GM21526 (cell line): ENCODE data around the gene RETREG1.

Source experiments
- ATAC-seq: cut with Tn5 transposase; IDR thresholded peaks from one replicate; pipeline ENCODE4 v1.9.1; 2021; ENCODE audit warnings: moderate library complexity; ENCODE audit not compliant: unreplicated experiment, low FRiP score

The RETREG1 gene

GRCh38 chr5:16534280-16534679 is 82.5 kb downstream of the RETREG1 start:
- no peak for ATAC-seq

DNA sequence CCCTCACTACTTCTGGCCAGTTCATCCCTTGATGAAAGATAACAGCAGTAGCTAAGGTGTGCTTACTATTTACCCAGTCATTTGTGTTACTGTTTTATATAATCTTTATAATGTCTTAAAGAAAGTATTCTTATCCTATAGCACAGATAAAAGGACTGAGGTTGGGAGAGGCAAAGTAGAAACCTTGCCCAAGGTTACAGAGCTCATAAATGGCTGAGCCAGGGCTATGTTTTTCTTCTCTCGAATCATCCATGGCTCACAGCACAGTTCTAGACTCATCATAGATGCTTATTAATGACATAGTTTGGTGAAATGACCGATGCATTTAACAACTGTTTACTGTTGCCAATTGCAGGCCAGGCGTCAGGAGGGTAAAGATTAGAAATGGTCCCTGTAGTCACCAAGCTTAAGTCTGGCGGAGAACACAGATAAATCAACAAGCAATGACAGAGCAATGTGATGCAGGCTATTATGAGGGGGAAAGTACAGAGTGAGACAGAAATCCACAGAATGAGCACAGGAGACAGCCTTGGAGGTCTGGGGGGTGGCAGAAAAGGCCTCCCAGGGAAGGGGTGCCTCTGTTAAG is 85.6 kb downstream of the RETREG1 start:
- no peak for ATAC-seq

- ATAC-seq: no peak
Measured at GRCh38 chr5:16529306-16529705, 87.5 kb downstream of the RETREG1 start.

DNA sequence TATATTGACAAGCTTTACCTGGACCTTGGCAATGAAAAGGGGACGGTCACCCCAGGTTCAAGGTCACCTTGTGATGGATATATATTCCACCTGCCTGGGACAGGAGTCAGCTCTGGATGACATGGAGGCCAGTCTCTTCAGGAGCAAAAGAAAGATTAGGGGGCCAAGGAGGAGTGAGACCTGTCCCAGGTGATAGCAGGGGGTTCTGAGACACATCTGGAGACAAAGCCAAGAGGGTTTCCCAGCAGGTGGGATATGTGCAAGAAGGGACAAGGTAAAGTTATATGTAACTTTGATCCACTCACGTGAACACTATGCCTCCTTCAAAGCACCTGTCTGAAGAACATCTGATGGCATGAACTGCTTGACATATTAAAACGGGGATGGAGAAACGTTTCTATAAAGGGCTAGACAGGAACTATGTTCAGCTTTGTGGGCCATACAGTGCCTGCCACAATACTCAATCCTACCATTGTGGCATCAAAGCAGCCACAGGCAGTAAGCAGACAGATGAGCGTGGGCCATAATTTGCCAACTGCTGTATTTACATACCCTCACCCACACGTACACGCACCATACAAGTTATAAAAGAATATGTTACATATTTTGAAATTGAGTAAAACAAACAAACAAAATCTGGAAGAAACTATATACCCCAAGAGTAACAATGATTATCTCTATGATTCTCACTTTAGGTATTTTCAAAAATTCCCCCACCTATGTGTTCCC is 88.3 kb downstream of the RETREG1 start:
- ATAC-seq: no peak

DNA sequence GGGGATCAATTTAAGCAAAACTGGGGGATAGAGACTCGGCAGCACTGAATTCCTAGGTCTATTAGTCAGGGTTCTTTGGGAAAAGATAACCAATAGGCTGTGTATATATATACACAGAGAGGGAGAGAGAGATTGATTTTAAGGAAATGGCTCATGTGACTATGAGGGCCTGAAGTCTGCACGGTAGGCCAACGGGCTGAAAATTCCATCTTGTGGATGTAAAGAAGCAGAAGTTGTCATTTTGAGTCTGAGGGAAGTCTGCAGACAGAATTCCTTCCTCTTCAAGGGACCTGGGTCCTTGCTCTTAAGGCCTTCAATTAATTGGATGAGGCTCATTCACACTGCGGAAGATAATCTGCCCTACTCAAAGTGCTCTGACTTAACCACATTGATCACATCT is 91.1 kb downstream of the RETREG1 start:
- no peak for ATAC-seq

DNA sequence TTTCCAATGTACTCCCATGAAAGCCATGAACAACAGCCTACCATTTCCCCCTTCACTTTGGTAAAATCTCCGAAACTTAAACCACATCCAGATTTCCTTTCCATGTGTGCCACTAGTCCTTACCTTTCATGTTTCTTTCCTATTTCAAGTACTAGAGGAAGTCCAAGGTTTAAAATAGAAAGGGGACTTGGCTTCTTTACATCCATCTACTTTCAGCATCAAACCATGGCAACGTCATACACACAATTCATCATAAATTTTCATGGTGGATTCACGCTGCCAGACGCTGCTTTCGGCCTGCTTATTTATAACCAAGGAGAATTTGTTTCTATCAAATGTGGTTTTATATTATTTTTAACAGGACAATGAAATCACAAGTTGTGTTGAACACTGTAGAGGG is 92.5 kb downstream of the RETREG1 start:
- ATAC-seq: no peak

DNA sequence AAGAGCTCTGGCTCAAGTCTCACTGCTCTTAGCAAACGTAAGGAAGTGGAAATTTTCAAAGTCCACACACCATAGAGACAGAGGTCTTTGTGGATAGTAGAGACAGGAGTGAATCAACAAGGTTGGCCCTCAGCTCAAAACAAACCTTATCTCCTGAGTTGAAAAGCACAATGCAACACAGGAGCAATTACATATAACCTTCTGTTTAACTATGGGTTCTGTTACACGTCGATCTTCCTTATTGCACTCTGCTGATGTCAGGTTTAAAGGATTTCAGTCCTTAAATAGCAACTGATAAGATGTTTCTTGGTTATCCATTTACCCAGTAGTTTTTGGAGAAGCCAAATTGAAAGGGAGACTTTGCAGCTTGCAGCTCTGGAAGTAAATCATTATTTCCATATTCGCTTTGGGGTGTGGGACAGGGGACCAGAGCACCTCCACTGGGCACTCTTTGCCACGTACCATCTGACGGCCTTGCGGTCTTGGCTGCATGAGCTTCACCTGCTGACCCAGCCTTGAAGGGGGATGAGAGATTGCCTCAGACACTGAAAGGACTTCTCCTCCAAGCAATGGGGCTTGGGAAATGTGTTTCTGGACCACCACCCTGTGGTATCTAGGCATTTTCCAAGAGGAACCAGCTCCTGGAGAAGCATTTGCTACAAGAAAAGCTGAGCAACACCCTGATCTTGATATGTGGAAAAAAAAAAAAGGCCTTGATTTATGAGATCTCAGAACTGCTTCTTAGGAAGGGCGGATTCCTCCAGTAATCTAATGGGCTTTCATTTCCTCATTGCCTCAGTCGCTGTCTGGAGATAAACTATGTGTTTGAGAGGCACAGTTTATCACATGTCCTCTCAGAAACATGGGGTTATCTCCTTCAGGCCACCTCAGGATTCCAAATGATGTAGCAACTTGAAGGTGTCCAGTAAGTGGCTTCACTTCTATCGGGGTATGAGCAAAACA is 95.0 kb downstream of the RETREG1 start:
- no peak for ATAC-seq

GRCh38 chr5:16520841-16521240 is 96.0 kb downstream of the RETREG1 start:
- no peak for ATAC-seq

DNA sequence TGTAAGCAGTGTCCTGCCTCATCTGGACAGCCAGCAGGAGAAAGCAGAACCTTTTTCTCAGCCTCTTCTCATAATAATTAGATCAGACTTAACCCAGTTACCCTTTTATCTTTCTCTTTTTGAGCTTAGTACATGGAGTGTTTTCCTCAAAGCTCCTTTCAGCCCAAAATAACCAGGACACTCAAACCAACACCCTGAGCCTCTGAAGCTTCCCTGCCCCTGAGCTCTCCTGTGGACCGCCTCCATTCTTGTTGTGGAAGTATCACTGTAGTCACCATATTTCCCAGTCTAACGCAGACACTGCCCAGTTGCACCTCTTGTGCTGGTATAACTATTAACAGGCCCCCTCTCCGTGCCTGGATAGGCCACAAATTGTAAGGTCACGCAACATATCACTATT is 97.4 kb downstream of the RETREG1 start:
- no peak for ATAC-seq

DNA sequence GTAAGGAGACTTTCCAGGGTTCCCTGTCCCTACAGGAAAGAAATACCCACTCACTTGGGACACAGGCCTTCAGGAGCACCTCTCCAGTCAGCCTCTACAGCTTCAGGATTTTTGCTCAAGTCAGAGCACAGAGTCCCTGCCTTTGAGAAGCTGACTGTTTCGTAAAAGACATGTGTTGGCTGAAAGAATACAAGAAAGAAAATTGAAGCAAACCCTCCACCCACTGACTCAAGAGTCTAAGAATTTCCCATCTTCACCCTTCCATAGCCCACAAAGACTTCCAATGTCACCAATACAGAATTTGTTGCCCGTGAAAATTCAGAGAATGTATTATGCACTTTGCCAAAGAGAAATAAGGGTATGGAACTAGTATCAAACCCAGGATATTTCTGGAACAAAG is 98.2 kb downstream of the RETREG1 start:
- no peak for ATAC-seq

GRCh38 chr5:16515532-16515931 is 101.3 kb downstream of the RETREG1 start:
- no peak for ATAC-seq

DNA sequence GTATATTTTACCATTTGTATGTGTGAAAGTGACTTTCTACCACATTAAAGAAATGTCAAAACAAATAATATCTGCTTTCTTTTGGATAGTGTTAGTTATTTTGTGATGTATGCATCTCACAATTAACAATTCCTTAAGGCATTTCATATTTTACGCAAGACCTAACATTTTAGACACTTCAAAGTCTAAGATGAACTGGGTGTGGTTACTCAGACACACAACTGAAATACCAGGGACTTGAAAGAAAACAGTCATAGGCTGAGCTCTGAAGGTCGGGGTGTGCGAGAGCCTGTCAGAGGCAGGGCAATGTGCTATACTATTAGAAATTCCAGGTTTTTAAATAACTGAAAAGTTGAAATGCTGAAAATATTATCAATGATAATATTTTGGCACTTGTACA is 106.7 kb downstream of the RETREG1 start:
- no peak for ATAC-seq

- ATAC-seq: no peak
Measured at GRCh38 chr5:16508730-16509531, 107.9 kb downstream of the RETREG1 start.

DNA sequence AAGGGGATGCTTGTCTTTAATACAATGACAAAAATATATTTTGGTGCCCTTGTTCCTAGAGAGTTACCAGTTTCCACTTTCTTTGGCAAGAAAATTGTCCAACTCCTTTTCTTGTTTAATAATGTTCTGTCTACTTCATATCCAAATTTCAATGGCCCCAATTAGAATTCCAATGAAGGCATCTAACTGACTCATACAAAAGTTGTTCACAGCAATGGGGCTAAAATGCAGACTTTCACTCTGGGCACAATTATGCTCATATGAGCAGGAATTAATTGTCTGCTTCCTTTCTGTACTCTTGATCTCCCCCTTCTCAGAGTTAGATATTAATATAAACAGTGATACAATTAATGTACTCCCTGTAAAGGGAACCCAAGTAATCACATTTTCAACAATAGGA is 109.1 kb downstream of the RETREG1 start:
- no peak for ATAC-seq

DNA sequence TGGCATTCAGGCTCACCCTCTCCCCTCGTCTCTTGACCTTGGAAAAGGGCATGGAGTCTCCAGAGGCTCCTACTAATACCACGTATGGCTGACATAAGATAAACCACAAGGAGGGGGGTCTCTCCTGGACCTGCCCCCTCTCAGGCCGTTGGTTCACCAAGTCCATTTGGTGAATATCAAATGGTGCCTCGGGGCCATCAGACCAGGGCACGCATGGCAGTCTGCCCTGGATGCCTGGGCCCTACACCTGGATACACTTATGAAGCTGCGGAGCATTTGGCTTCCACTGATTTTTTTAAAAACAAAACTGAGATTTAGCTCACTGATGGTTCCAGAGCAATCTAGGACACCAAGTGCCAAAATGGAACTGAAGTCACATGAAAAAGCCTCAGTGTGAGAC is 110.9 kb downstream of the RETREG1 start:
- ATAC-seq: no peak

DNA sequence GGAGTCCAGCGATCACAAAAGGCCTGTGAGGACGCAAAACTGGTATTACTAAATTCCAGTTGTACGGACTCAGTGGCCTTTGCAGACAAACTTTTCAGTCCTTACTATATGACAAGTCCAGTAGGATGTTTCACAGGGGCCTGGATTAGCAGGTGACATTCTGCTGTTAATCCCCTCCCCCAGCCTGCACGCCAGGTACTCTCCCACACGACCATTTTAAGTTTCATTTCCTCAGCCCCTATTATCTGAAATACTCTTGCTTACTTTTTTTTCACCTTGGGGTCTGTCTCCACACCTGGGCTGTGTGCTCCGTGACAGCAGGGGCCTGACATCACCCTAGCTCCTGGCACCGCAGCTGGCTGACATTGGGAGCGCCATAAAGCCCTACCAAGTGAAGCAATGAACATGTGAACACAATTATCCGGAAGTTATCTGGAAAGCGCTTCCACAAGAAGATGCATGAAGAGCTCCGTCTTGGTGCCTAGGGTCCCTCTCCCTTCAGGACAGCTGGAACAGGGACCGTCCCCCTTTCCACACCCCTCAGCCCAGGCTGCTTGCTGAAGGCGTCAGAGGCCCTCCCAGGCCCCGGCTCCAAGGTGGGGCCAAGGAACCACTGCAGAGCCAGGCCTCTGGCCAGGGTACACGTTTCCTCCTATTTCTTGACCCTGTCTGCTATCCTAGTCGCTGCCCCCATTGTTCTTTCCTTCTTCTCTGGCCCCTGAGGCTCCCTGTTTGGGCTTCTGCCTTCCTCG is 111.5 kb downstream of the RETREG1 start:
- ATAC-seq: no peak

DNA sequence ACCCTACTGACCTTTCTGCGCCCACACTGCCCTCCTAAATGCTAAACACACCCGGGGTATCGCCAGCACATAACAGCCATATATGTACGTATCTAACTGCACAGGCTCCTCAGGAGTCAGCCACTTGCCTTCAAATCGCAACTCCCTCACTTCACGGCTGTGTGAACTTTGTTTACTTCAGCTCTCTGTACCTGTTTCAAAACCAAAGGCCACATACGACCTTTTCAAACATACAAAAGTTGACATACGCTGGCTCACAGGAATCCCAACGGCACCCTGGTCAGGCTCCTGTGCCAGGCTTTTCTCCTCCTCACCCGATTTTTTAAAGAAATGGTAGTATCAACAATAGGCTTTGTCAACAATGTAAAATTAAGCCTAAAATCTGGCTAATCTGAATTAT is 112.2 kb downstream of the RETREG1 start:
- no peak for ATAC-seq

GRCh38 chr5:16502866-16503265 is 113.9 kb downstream of the RETREG1 start:
- ATAC-seq: no peak

GRCh38 chr5:16500024-16500423 is 116.8 kb downstream of the RETREG1 start:
- ATAC-seq: no peak

DNA sequence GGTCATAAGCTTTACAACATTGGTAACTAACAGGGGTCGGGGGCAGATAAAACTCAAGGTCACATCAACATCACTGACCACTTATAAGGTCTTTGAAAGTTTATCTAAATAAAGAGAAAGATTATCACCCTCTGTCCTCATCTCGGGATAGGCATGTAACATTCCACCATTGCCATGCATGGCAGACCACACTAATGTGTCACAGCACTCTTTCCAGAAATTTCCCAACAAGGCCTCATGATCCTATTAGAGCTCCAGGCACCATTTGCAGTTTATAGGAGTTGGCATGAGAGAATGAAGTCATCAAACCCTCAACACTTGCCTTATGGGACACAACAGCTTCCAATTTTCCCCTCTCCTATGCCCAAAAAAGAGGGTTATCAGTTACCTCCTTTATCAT is 119.3 kb downstream of the RETREG1 start:
- no peak for ATAC-seq
